T-cell (primary cell): ENCODE measurements around the gene BNC2. TPM values are rescaled to one million over a fixed set of nuclear protein-coding genes. Genes with fewer than 3 reads are reported as not detected.

Source experiments
- ATAC-seq, 4 experiments: fragments of 200-7000 bp in 3 of 4; fragments of 150-1000 bp in 1 of 4; cut with Tn5 transposase; replicated peaks in 1 of 4; 1 replicate in 3 of 4; 2 replicates in 1 of 4; pipeline ENCODE4 v1.10.0; 2021; ENCODE audit warnings: moderate library complexity in 3 of 4, mild to moderate bottlenecking in 2 of 4, moderate number of reproducible peaks in 1 of 4
- CTCF ChIA-PET, 2 donors: fragments of 300-600 bp; sonication (Branson Sonifier 250); formaldehyde crosslinking; loops; one replicate each; lab custom pipeline; 2022; ENCODE audit warnings: antibody characterized with exemption in 2 of 2; lab: Charles Lee
- POLR2A ChIA-PET, 2 donors: fragments of 300-600 bp; sonication (Branson Sonifier 250); formaldehyde crosslinking; loops; one replicate each; lab custom pipeline; 2022; ENCODE audit warnings: antibody characterized with exemption in 2 of 2; lab: Charles Lee
- DNase-seq, 35 experiments: peaks; one replicate each; pipeline versions ENCODE4 v3.0.0 to v3.0.0-alpha.2; 2013 to 2023
- H3K27ac ChIP-seq: one replicate; pipeline ENCODE4 v1.5.1; 2013; ENCODE audit warnings: low read length
- H3K27me3 ChIP-seq, 2 experiments: replicated peaks in 1 of 2; 1 replicate in 1 of 2; 2 replicates in 1 of 2; pipeline versions ENCODE4 v1.6.1 to v1.7.0; 2013; ENCODE audit warnings: low read length in 1 of 2, mixed read lengths in 1 of 2; ENCODE audit not compliant: control insufficient read depth in 2 of 2, insufficient read depth in 2 of 2; ENCODE audit errors: extremely low read depth in 1 of 2
- H3K36me3 ChIP-seq, 2 donors: 1 replicate in 1 of 2; 2 replicates in 1 of 2; pipeline versions ENCODE4 v1.6.1 to v1.7.0; 2013; ENCODE audit warnings: low read length in 1 of 2; ENCODE audit not compliant: control insufficient read depth in 2 of 2, insufficient read depth in 1 of 2; ENCODE audit errors: extremely low read depth in 1 of 2
- H3K4me1 ChIP-seq, 2 experiments: 1 replicate in 1 of 2; 2 replicates in 1 of 2; pipeline versions ENCODE4 v1.6.1 to v1.7.0; 2013; ENCODE audit warnings: low read length in 2 of 2, mixed read lengths in 1 of 2; ENCODE audit not compliant: insufficient read depth in 2 of 2, control insufficient read depth in 1 of 2; ENCODE audit errors: extremely low read depth in 1 of 2
- H3K4me3 ChIP-seq, 2 donors: 1 replicate in 1 of 2; 2 replicates in 1 of 2; pipeline versions ENCODE4 v1.5.1 to v1.7.0; 2013; ENCODE audit warnings: mild to moderate bottlenecking in 2 of 2, low read length in 1 of 2, moderate library complexity in 1 of 2; ENCODE audit not compliant: control insufficient read depth in 1 of 2; ENCODE audit errors: extremely low read depth in 1 of 2
- H3K9me3 ChIP-seq: 2 replicates; pipeline ENCODE4 v1.7.0; 2013
- H3K27ac Mint-ChIP-seq, 2 donors: one replicate each; pipeline ENCODE4 v1.8.0; 2020 to 2021; ENCODE audit warnings: mild to moderate bottlenecking in 2 of 2, mixed read lengths in 2 of 2
- H3K27me3 Mint-ChIP-seq, 2 donors: one replicate each; pipeline ENCODE4 v1.8.0; 2021 to 2022; ENCODE audit warnings: mixed read lengths in 2 of 2
- H3K36me3 Mint-ChIP-seq: one replicate; pipeline ENCODE4 v1.8.0; 2021; ENCODE audit warnings: mixed read lengths
- H3K4me1 Mint-ChIP-seq, 3 donors: one replicate each; pipeline ENCODE4 v1.8.0; 2020 to 2022; ENCODE audit warnings: mixed read lengths in 3 of 3, mild to moderate bottlenecking in 1 of 3
- H3K4me3 Mint-ChIP-seq, 3 donors: one replicate each; pipeline ENCODE4 v1.8.0; 2020 to 2022; ENCODE audit warnings: mild to moderate bottlenecking in 3 of 3, mixed read lengths in 3 of 3, moderate library complexity in 3 of 3
- H3K9me3 Mint-ChIP-seq, 3 donors: one replicate each; pipeline ENCODE4 v1.8.0; 2020 to 2022; ENCODE audit warnings: mixed read lengths in 3 of 3
- WGBS: methylation state at CpG from one replicate; pipeline ENCODE4 v1.1.5; 2013; ENCODE audit warnings: missing lambda C conversion rate; ENCODE audit not compliant: insufficient coverage; 5-methylcytosine and 5-hydroxymethylcytosine counted together
- total RNA-seq, 35 experiments: library from RNA in 6 of 35; stranded (reverse) in 6 of 35; fragments of 120-200 nt in 1 of 35; gene quantifications; one replicate each; pipeline versions ENCODE4 v1.2.1 to v1.2.4 and lab custom pipeline; 2013 to 2026

The BNC2 gene
- total RNA-seq, 5 donors from 2014 or later (not counting 1 experiment from before 2014, with no cell fraction given), result 0.03 to 2.1 (median 0.57) TPM

DNA sequence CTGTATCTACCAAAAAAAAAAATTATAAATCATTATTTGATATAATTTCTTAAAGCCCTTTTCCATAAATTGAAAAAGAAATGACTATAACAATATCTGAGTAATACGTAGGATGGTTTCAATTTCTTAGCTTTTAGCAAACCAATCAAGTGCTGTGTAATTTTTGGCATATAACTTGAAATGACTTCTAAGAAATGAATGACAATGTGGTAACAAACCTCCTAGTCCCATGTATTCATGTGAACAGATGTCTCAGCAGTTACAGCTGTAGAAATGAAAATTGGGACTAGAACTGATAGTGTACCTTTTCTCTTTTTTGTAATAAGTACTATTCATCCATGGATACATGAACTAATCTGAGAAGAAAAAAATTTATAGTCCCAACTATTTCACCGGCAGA is 307.0 kb downstream of the BNC2 start:
- Histone ChIP-seq H3K4me3 (no peak overlapping the region), H3K27me3 (no peaks in the 10 kb centered on the region), H3K9me3 (no peaks in the 10 kb centered on the region), H3K36me3 (no peaks in the 10 kb centered on the region), H3K27ac (no peak overlapping the region), H3K4me1 (no peaks in the 10 kb centered on the region)
- H3K4me1 Mint-ChIP-seq, result no peaks in the 10 kb centered on the region
- peaks cover 4 to 11% (median 6%) of the 10 kb centered on the region in 3 donors for H3K9me3 Mint-ChIP-seq
- DNase-seq (no peak), ATAC-seq (no peak)
- no peak overlapping the region for H3K27ac Mint-ChIP-seq
- ChIA-PET CTCF (no interaction called here), POLR2A (no interaction called here)
- no CpG with 5 or more reads among the region's 2 CpGs for WGBS
- no peaks in the 10 kb centered on the region for H3K36me3 Mint-ChIP-seq
- no peak overlapping the region for H3K4me3 Mint-ChIP-seq
- no peaks in the 10 kb centered on the region for H3K27me3 Mint-ChIP-seq

DNA sequence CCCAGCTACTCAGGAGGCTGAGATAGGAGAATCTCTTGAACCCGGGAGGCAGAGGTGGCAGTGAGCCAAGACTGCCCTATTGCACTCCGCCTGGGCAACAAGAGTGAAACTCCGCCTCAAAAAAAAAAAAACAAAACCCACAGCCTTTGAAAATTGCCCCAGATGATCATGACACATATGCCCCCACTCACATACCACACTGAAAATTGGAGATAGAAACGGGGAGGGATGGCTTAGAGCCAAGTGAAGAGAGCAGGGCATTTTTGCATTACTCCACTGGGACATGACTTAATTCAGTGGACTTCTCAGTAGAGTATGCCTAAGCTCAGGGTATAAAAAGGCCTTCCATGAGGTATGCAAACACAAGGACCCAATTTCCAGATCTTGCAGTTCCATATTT is 309.3 kb downstream of the BNC2 start:
- H3K4me1 Mint-ChIP-seq, result no peaks in the 10 kb centered on the region
- WGBS, result no CpG with 5 or more reads among the region's 4 CpGs
- no peak for DNase-seq

DNA sequence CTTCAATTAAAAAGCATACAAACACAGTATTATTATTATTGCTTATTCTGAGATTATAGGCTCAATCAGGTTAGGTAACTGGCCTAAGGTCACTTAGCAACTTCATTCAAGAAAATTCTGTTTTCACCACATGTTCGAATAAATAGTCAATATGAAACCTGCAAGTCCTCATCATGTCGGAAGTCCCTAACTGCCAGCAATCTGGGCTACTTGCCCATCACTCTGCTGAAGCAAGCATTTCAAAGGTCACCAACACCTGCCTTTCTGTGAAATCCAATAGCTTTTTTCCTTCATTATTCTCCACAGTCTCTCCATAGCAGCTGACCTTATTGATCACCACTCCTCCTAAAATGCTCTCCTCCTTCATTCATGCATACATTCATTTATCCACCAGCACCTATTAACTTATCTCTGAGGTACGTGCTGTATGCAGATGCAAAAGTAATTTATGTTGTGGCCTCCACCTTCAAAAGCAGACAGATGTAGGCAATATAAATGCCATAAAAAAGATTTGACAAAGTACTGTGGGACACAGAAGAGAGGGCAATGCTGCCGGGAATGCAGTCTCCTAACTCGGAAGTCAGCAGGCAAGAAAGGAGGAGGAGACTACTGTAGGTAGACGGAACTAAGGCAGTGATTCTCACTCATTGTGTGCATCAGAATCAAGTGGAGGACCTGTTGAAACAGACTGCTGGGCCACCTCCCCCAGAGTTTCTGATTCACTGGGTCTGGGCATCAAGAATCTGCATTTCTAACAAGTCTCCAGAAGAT is 310.9 kb downstream of the BNC2 start:
- H3K4me3 ChIP-seq, result no peak overlapping the region
- Mint-ChIP-seq H3K27ac (no peak overlapping the region), H3K4me1 (no peaks in the 10 kb centered on the region), H3K9me3 (peaks cover 0 to 4% (median 3%) of the 10 kb centered on the region in 3 donors), H3K27me3 (no peaks in the 10 kb centered on the region), H3K36me3 (no peaks in the 10 kb centered on the region), H3K4me3 (no peak overlapping the region)
- CTCF ChIA-PET, result no interaction called here
- WGBS, result 81% methylated on average over 4 of the region's 6 CpGs
- H3K27ac ChIP-seq, result no peak overlapping the region
- DNase-seq (no peak), ATAC-seq (no peak)
- POLR2A ChIA-PET, result no interaction called here
- H3K36me3 ChIP-seq, result no peaks in the 10 kb centered on the region
- no peaks in the 10 kb centered on the region for H3K9me3 ChIP-seq
- H3K4me1 ChIP-seq, result no peaks in the 10 kb centered on the region
- H3K27me3 ChIP-seq, result no peaks in the 10 kb centered on the region

More for the DNA sequence above, 309.3 kb downstream of the BNC2 start:
- CTCF ChIA-PET, result no interaction called here
- Mint-ChIP-seq H3K9me3 (peaks cover 3 to 5% (median 4%) of the 10 kb centered on the region in 3 donors), H3K4me3 (no peak overlapping the region), H3K36me3 (no peaks in the 10 kb centered on the region), H3K27ac (no peak overlapping the region), H3K27me3 (no peaks in the 10 kb centered on the region)
- no peaks in the 10 kb centered on the region for H3K36me3 ChIP-seq
- H3K27ac ChIP-seq, result no peak overlapping the region
- no peaks in the 10 kb centered on the region for H3K9me3 ChIP-seq
- ATAC-seq, result no peak
- no peak overlapping the region for H3K4me3 ChIP-seq
- POLR2A ChIA-PET, result interaction anchor here in 1 of 2 donors (0.6 kb wide), 2 partner anchors 36 to 74 kb away, joined by 3 to 4 read pairs; no protein-coding TSS in a partner anchor
- no peaks in the 10 kb centered on the region for H3K4me1 ChIP-seq
- H3K27me3 ChIP-seq, result no peaks in the 10 kb centered on the region

DNA sequence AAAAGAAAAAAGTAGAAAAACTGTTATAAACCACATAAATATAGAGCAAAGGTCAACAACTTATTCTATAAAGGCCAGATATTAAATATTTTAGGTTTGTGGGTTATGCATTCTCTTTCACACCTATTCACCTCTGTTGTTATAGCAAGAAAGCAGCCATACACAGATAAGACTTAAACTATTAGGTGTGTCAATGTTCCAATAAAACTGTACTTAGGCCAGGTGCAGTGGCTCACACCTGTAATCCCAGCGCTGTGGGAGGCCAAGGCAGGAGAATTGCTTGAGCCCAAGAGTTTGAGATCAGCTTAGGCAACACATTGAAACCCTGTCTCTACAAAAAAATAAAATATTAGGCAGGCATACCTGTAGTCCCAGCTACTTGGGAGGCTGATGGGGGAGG is 314.7 kb downstream of the BNC2 start:
- ChIA-PET POLR2A (no interaction called here), CTCF (no interaction called here)
- no peaks in the 10 kb centered on the region for H3K36me3 Mint-ChIP-seq
- H3K27me3 Mint-ChIP-seq, result no peaks in the 10 kb centered on the region
- H3K27ac ChIP-seq, result no peak overlapping the region
- peaks cover 0 to 4% (median 0%) of the 10 kb centered on the region in 3 donors for H3K9me3 Mint-ChIP-seq
- H3K4me3 ChIP-seq, result no peak overlapping the region
- DNase-seq, result no peak
- no peak for ATAC-seq
- H3K4me1 ChIP-seq, result no peaks in the 10 kb centered on the region
- no peak overlapping the region for H3K4me3 Mint-ChIP-seq
- no peaks in the 10 kb centered on the region for H3K27me3 ChIP-seq
- 80% methylated on average over 1 of the region's 1 CpG for WGBS
- no peaks in the 10 kb centered on the region for H3K4me1 Mint-ChIP-seq
- no peaks in the 10 kb centered on the region for H3K9me3 ChIP-seq
- H3K27ac Mint-ChIP-seq, result no peak overlapping the region
- no peaks in the 10 kb centered on the region for H3K36me3 ChIP-seq

DNA sequence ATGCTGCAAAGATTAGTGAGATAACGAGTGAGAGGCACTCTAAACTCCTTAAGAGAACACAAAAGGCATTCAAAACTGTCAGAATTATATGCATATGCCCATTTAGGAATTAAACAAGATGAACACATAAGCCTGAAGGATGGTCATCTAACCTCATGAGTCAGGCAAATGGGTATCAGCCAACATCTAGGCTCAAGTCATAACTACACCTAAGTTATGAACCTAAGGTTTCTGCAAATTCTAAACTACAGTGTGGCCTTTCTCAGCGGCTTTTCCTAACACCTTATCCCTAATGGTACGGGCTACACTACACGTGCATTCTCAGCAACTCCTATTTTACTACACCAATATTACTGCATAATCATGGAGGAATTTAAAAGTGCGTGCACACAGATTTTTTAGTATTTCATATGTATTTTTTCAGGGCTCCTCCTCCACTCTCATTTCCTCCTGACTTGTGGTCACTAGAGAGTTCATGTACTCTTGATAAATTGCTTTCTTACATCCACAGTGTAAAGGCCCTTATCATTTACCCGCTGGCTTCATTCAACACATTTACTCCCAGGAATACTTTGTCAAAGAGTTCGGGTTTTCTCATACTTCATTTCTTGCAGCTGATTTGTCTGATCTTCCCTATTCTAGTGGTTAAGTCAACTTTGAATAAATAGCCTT is 316.5 kb downstream of the BNC2 start:
- DNase-seq, result no peak
- ChIA-PET POLR2A (no interaction called here), CTCF (no interaction called here)
- Histone ChIP-seq H3K27ac (no peak overlapping the region), H3K36me3 (no peaks in the 10 kb centered on the region), H3K4me3 (no peak overlapping the region), H3K9me3 (no peaks in the 10 kb centered on the region), H3K4me1 (no peaks in the 10 kb centered on the region), H3K27me3 (no peaks in the 10 kb centered on the region)
- no peak overlapping the region for H3K27ac Mint-ChIP-seq
- H3K36me3 Mint-ChIP-seq, result no peaks in the 10 kb centered on the region
- H3K9me3 Mint-ChIP-seq, result no peaks in the 10 kb centered on the region
- no peaks in the 10 kb centered on the region for H3K4me1 Mint-ChIP-seq
- no peak for ATAC-seq
- WGBS, result no CpG with 5 or more reads among the region's 7 CpGs
- no peaks in the 10 kb centered on the region for H3K27me3 Mint-ChIP-seq
- no peak overlapping the region for H3K4me3 Mint-ChIP-seq

DNA sequence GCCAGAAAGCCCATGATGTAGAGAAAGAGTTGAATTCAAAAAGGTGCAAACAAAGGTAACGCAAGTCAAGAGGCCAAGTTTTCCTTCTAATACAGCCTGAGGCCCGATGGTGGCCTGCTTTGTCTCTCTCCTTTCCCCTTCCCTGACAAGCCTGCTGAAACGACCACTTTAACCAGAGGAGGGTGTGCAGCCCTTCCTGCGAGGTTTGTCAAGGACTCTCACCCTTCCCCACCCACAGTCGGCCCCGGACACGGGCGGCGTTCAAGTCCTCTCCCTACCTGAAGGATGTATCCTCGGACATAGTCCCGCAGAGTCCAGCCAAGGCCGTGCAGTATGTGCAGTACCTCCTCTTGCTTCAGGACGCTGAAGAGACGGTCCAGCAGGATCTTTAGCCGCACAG is 318.2 kb downstream of the BNC2 start:
- Mint-ChIP-seq H3K36me3 (no peaks in the 10 kb centered on the region), H3K27ac (no peak overlapping the region), H3K9me3 (no peaks in the 10 kb centered on the region), H3K4me1 (no peaks in the 10 kb centered on the region), H3K4me3 (no peak overlapping the region), H3K27me3 (no peaks in the 10 kb centered on the region)
- 83% methylated on average over 14 of the region's 15 CpGs for WGBS
- Histone ChIP-seq H3K9me3 (no peaks in the 10 kb centered on the region), H3K36me3 (no peaks in the 10 kb centered on the region), H3K27me3 (no peaks in the 10 kb centered on the region), H3K4me3 (no peak overlapping the region), H3K4me1 (no peaks in the 10 kb centered on the region), H3K27ac (no peak overlapping the region)
- DNase-seq (no peak), ATAC-seq (no peak)
- POLR2A ChIA-PET, result no interaction called here
- CTCF ChIA-PET, result no interaction called here
